Hepatocyte (in vitro differentiated cells): ENCODE results near the gene GALNT18. TPM values are rescaled to one million over a fixed set of nuclear protein-coding genes. Genes with fewer than 3 reads are reported as not detected.

Source experiments
- DNase-seq: peaks from one replicate; pipeline ENCODE4 v3.0.0-alpha.2; 2016; ENCODE audit warnings: low spot score
- H2AFZ ChIP-seq: fragments of 200-600 bp; sonication (generic); 2 replicates; pipeline ENCODE4 v1.6.0; 2016; ENCODE audit warnings: antibody characterized with exemption, mild to moderate bottlenecking
- H3K27ac ChIP-seq: fragments of 200-600 bp; sonication (generic); 2 replicates; pipeline ENCODE4 v1.5.1; 2016; ENCODE audit warnings: mild to moderate bottlenecking
- H3K27me3 ChIP-seq: fragments of 200-600 bp; sonication (generic); 2 replicates; pipeline ENCODE4 v1.6.1; 2016
- H3K36me3 ChIP-seq: fragments of 200-600 bp; sonication (generic); replicated peaks from 2 replicates; pipeline ENCODE4 v1.5.1; 2016; ENCODE audit warnings: low read depth; ENCODE audit not compliant: insufficient read depth
- H3K4me1 ChIP-seq: fragments of 200-600 bp; sonication (generic); 2 replicates; pipeline ENCODE4 v1.5.1; 2016; ENCODE audit warnings: mild to moderate bottlenecking, moderate library complexity; ENCODE audit not compliant: insufficient read depth
- H3K4me2 ChIP-seq: fragments of 200-600 bp; sonication (generic); 2 replicates; pipeline ENCODE4 v1.6.0; 2016
- H3K4me3 ChIP-seq: fragments of 200-600 bp; sonication (generic); 2 replicates; pipeline ENCODE4 v1.5.1; 2016; ENCODE audit warnings: mild to moderate bottlenecking
- H3K79me2 ChIP-seq: fragments of 200-600 bp; sonication (generic); 2 replicates; pipeline ENCODE4 v1.6.0; 2017; ENCODE audit warnings: mild to moderate bottlenecking
- H3K9me2 ChIP-seq: fragments of 200-600 bp; sonication (generic); replicated peaks from 2 replicates; pipeline ENCODE4 v1.6.0; 2017; ENCODE audit warnings: mild to moderate bottlenecking; ENCODE audit not compliant: insufficient read depth
- H3K9me3 ChIP-seq: fragments of 200-600 bp; sonication (generic); 2 replicates; pipeline ENCODE4 v1.5.1; 2016; ENCODE audit warnings: low read depth, mild to moderate bottlenecking
- H4K20me1 ChIP-seq: fragments of 200-600 bp; sonication (generic); 2 replicates; pipeline ENCODE4 v1.6.0; 2016; ENCODE audit warnings: mild to moderate bottlenecking; ENCODE audit not compliant: insufficient read depth, poor library complexity, severe bottlenecking
- EZH2 ChIP-seq: fragments of 200-600 bp; sonication (generic); IDR thresholded peaks from 2 replicates; pipeline ENCODE4 v1.6.1; 2016; ENCODE audit warnings: antibody characterized with exemption, mild to moderate bottlenecking, borderline replicate concordance
- EZH2phosphoT487 ChIP-seq: fragments of 200-600 bp; sonication (generic); IDR thresholded peaks from one replicate; pipeline ENCODE4 v1.6.1; 2018; ENCODE audit warnings: antibody characterized with exemption, mild to moderate bottlenecking, low read depth, moderate library complexity; ENCODE audit not compliant: unreplicated experiment, severe bottlenecking
- WGBS: methylation state at CpG from one replicate; pipeline ENCODE4 v1.1.6; 2016; ENCODE audit warnings: low lambda C conversion rate; ENCODE audit errors: missing lambda C conversion rate; 5-methylcytosine and 5-hydroxymethylcytosine counted together
- polyA plus RNA-seq: library from polyadenylated mRNA; unstranded; fragments of >200 nt; fragmentation: Nextera tagmentation; extraction: Ambion mirVana; gene quantifications from 2 replicates; pipeline ENCODE4 v1.2.1, GENCODE V29; 2016
- total RNA-seq: library from RNA; depleted of rRNA; stranded (reverse); fragments of >200 nt; gene quantifications from 2 replicates; pipeline ENCODE4 v1.2.3, GENCODE V29; 2014
- TF ChIP-seq, protein P1 (sequence below): fragments of 200-600 bp; sonication (generic); IDR thresholded peaks from 2 replicates; pipeline ENCODE4 v1.5.1; 2016; ENCODE audit warnings: antibody characterized with exemption, mild to moderate bottlenecking; ENCODE audit not compliant: poor library complexity

GALNT18 gene
- total and polyA plus RNA-seq, 2 experiments from 2014 or later = 11.6 to 22.4 TPM

DNA sequence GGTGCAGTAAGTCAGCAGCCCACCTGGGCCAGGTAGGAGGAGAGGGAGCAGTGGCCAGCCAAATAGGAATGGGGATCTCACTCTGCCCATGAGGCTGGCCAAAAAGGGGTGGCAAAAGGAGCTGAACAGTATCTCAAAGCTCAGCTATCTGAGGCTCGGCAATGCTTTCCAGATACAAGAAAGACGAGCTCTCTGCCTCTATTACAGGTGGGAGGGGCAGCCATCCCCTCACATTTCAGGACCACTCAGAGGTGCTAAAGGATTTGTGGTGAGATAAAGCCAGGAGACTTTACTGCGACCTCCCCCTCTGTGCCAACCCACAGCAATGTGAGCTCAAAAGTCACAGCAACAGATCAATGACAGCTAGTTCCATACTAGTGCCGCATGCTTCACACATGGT lies 42.1 kb upstream of the GALNT18 start:
- Histone ChIP-seq H3K79me2 (no peaks in the 10 kb centered on the region), H3K4me2 (no peak overlapping the region), H3K4me1 (no peaks in the 10 kb centered on the region), H4K20me1 (no peaks in the 10 kb centered on the region), H3K4me3 (no peak overlapping the region), H3K9me2 (no peaks in the 10 kb centered on the region), H3K9me3 (no peaks in the 10 kb centered on the region), H2AFZ (no peak overlapping the region), H3K36me3 (no peaks in the 10 kb centered on the region), H3K27me3 (peaks cover 3% of the 10 kb centered on the region), H3K27ac (no peak overlapping the region)
- no peak for DNase-seq
- 49% methylated on average over 4 of the region's 4 CpGs for WGBS
- TF ChIP-seq EZH2 (no peak), EZH2phosphoT487 (no peak)
- TF ChIP-seq, protein P1, sequence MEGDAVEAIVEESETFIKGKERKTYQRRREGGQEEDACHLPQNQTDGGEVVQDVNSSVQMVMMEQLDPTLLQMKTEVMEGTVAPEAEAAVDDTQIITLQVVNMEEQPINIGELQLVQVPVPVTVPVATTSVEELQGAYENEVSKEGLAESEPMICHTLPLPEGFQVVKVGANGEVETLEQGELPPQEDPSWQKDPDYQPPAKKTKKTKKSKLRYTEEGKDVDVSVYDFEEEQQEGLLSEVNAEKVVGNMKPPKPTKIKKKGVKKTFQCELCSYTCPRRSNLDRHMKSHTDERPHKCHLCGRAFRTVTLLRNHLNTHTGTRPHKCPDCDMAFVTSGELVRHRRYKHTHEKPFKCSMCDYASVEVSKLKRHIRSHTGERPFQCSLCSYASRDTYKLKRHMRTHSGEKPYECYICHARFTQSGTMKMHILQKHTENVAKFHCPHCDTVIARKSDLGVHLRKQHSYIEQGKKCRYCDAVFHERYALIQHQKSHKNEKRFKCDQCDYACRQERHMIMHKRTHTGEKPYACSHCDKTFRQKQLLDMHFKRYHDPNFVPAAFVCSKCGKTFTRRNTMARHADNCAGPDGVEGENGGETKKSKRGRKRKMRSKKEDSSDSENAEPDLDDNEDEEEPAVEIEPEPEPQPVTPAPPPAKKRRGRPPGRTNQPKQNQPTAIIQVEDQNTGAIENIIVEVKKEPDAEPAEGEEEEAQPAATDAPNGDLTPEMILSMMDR = no peak

DNA sequence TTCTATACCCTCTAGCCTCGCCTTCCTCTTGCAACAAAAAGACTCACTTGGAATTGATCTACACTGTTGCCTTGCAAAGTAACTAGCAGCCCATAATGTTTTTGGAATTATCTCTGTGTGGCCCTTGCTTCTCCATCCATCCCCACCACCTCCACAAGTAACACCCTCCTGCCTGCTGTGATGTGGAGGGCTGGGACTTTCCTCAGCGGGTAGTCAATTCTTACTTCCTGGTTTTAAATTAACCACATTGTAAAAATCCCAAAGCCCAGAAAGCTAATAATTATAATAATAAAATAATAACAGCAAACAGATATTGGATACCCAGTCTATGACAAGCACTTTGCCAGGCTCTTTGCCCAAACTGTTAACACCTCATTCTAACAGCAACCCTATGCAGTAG lies 40.8 kb upstream of the GALNT18 start:
- H3K9me3 ChIP-seq = no peaks in the 10 kb centered on the region
- H3K79me2 ChIP-seq = no peaks in the 10 kb centered on the region
- no peak for DNase-seq
- 98% methylated on average over 2 of the region's 2 CpGs for WGBS
- no peaks in the 10 kb centered on the region for H3K9me2 ChIP-seq
- no peaks in the 10 kb centered on the region for H3K36me3 ChIP-seq
- H3K27ac ChIP-seq = no peak overlapping the region
- no peak overlapping the region for H3K4me3 ChIP-seq
- H2AFZ ChIP-seq = no peak overlapping the region
- TF ChIP-seq, protein P1 = no peak
- TF ChIP-seq EZH2phosphoT487 = no peak
- no peak for TF ChIP-seq EZH2
- H3K27me3 ChIP-seq = peaks cover 1% of the 10 kb centered on the region
- H3K4me1 ChIP-seq = no peaks in the 10 kb centered on the region
- no peak overlapping the region for H3K4me2 ChIP-seq
- no peaks in the 10 kb centered on the region for H4K20me1 ChIP-seq

DNA sequence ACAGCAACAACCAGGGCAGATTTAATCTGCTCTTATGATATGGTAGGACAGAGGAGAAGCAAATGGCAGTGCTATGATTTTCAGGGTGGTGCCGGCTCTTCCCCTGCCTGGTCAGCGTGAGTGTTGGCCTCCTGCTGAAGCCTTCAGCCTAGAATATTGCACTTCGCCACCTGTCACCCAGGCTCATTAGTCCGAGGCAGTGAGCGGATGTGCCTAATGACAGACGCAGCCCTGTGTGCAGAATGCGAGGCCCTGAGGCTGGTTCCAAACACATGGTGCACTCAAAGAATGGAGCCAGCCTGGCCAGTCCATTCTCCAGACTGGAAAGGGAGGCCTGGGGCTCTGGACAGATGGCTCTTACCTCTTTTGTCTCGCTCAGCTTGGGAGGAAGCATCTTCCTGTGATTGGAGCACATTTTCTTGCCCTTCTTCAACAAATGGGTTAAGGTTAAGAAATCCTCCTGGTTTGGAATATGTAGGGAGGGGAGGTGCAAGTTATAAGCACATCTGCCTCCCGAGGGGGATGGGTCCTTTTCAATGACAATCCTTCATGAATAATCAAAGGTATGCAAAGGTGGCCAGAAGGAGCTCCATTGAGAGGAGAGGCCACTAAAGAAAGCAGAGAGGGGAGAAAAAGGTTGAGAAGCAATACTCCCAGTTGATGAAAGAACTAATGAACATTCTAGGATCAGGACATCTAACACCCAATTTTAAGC lies 39.7 kb upstream of the GALNT18 start:
- no peaks in the 10 kb centered on the region for H3K9me3 ChIP-seq
- no peak overlapping the region for H3K4me3 ChIP-seq
- no peak overlapping the region for H3K4me2 ChIP-seq
- H4K20me1 ChIP-seq = no peaks in the 10 kb centered on the region
- H2AFZ ChIP-seq = no peak overlapping the region
- no peak for DNase-seq
- H3K79me2 ChIP-seq = no peaks in the 10 kb centered on the region
- TF ChIP-seq EZH2phosphoT487 (no peak), EZH2 (no peak)
- TF ChIP-seq, protein P1 = no peak
- no peaks in the 10 kb centered on the region for H3K27me3 ChIP-seq
- no peaks in the 10 kb centered on the region for H3K9me2 ChIP-seq
- no peak overlapping the region for H3K27ac ChIP-seq
- H3K36me3 ChIP-seq = no peaks in the 10 kb centered on the region
- 88% methylated on average over 9 of the region's 9 CpGs for WGBS
- no peaks in the 10 kb centered on the region for H3K4me1 ChIP-seq

DNA sequence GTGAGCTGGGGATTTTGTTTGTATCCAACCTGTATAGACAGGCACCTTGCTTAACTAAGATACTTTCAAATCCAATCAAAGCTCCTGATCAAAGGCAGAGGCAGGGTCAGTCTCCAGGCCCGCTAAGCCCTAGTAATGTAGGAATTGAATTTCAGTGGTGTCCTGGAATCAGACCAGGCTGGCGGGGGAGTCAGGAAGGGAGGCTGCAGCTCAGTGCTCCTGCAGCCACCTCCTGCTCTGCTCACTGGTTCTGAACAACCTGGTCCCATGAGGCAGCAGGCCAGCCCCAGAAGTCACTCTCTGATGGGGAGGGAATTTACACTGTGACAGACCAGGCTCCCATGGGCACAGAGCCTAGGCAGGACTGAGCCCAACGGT lies 38.5 kb upstream of the GALNT18 start:
- TF ChIP-seq EZH2phosphoT487 (no peak), EZH2 (no peak)
- TF ChIP-seq, protein P1 = no peak
- Histone ChIP-seq H3K9me3 (no peaks in the 10 kb centered on the region), H3K4me2 (no peak overlapping the region), H3K27ac (no peak overlapping the region), H3K4me3 (no peak overlapping the region), H3K9me2 (no peaks in the 10 kb centered on the region), H3K4me1 (no peaks in the 10 kb centered on the region), H2AFZ (no peak overlapping the region), H3K79me2 (no peaks in the 10 kb centered on the region), H4K20me1 (no peaks in the 10 kb centered on the region), H3K36me3 (no peaks in the 10 kb centered on the region), H3K27me3 (no peaks in the 10 kb centered on the region)
- no peak for DNase-seq
- 79% methylated on average over 3 of the region's 3 CpGs for WGBS
